LHCN-M2 (cell line): ENCODE data around the gene KIAA0930. TPM values are rescaled to one million over a fixed set of nuclear protein-coding genes. Genes with fewer than 3 reads are reported as not detected.
A peak's percentile ranks its signal among the peaks of the same experiment; 100 is the strongest.
"Not testable (repeated sequence)": the region's sequence is repeated elsewhere in the genome, so short reads cannot be mapped to it uniquely, and the experiment has no call there.

Source experiments
- DNase-seq: peaks from one replicate; pipeline ENCODE4 v3.0.0-alpha.2; 2012; ENCODE audit warnings: low read depth
- total RNA-seq: library from RNA; depleted of rRNA; stranded (reverse); fragments of >200 nt; gene quantifications from 2 replicates; pipeline ENCODE4 v1.2.3, GENCODE V29; 2014

KIAA0930 gene
- total RNA-seq, 1 experiment from 2014 or later = 27.3 TPM

GRCh38 chr22:45202333-45203149 lies 38.2 kb downstream of the KIAA0930 start:
- DNase-seq = no peak

- peak; percentile 80 for DNase-seq
These were observed 38.9 kb downstream of the KIAA0930 start for GRCh38 chr22:45201678-45202332.

GRCh38 chr22:45200860-45201511 lies 39.7 kb downstream of the KIAA0930 start:
- peak; percentile 87 for DNase-seq

GRCh38 chr22:45200230-45200629 lies 40.5 kb downstream of the KIAA0930 start:
- DNase-seq = no peak

- no peak for DNase-seq
These were observed 41.0 kb downstream of the KIAA0930 start for GRCh38 chr22:45199723-45200122.

- DNase-seq = no peak
These were observed 42.3 kb downstream of the KIAA0930 start for GRCh38 chr22:45198463-45198795.

- DNase-seq = no peak
These were observed 42.9 kb downstream of the KIAA0930 start for GRCh38 chr22:45197606-45198462.

GRCh38 chr22:45196926-45197605 lies 43.6 kb downstream of the KIAA0930 start:
- DNase-seq = no peak

- no peak for DNase-seq
These were observed 44.4 kb downstream of the KIAA0930 start for GRCh38 chr22:45196308-45196707.

GRCh38 chr22:45195616-45196015 lies 45.1 kb downstream of the KIAA0930 start:
- no peak for DNase-seq

GRCh38 chr22:45194686-45195085 lies 46.0 kb downstream of the KIAA0930 start:
- no peak for DNase-seq

- DNase-seq = no peak
These were observed 48.0 kb downstream of the KIAA0930 start for GRCh38 chr22:45192701-45193187.

GRCh38 chr22:45191746-45192145 lies 48.9 kb downstream of the KIAA0930 start:
- DNase-seq = not testable (repeated sequence)

- DNase-seq = peak; percentile 15
These were observed 50.4 kb downstream of the KIAA0930 start for GRCh38 chr22:45190202-45190872.

GRCh38 chr22:45188779-45189178 lies 51.9 kb downstream of the KIAA0930 start:
- no peak for DNase-seq

- no peak for DNase-seq
These were observed 52.8 kb downstream of the KIAA0930 start for GRCh38 chr22:45187891-45188290.

- DNase-seq = peak; percentile 19
These were observed 54.8 kb downstream of the KIAA0930 start for GRCh38 chr22:45185718-45186514.

GRCh38 chr22:45183974-45184373 lies 56.7 kb downstream of the KIAA0930 start:
- no peak for DNase-seq

GRCh38 chr22:45181766-45182165 lies 58.9 kb downstream of the KIAA0930 start:
- no peak for DNase-seq
